Measurements from ENCODE around the gene ELSPBP1.
"Not testable (repeated sequence)": the region's sequence is repeated elsewhere in the genome, so short reads cannot be mapped to it uniquely, and the experiment has no call there.

The ELSPBP1 gene

GRCh38 chr19:48043675-48044258, 49.3 kb downstream of the ELSPBP1 start, which contains the start of gene CABP5:
Gene CABP5 (minus strand): TSS chr19:48044079. CDS start chr19:48043922, 157 bp downstream.
- DNase-seq: no peak

- DNase-seq: no peak
Observed at GRCh38 chr19:48044561-48044960, 50.1 kb downstream of the ELSPBP1 start.

GRCh38 chr19:48051335-48052033, 57.1 kb downstream of the ELSPBP1 start:
- DNase-seq: no peak

- DNase-seq: no peak
Observed at GRCh38 chr19:48053076-48053475, 58.6 kb downstream of the ELSPBP1 start.

GRCh38 chr19:48053856-48054255, 59.4 kb downstream of the ELSPBP1 start:
- no peak for DNase-seq

GRCh38 chr19:48059331-48059730, 64.9 kb downstream of the ELSPBP1 start:
- no peak for DNase-seq

- DNase-seq: no peak
Observed at GRCh38 chr19:48060381-48060780, 65.9 kb downstream of the ELSPBP1 start.

- DNase-seq: no peak
Observed at GRCh38 chr19:48061401-48062344, 67.2 kb downstream of the ELSPBP1 start.

- no peak for DNase-seq
Observed at GRCh38 chr19:48064509-48064908, 70.1 kb downstream of the ELSPBP1 start.

GRCh38 chr19:48069435-48069834, 75.0 kb downstream of the ELSPBP1 start:
- no peak for DNase-seq

GRCh38 chr19:48070177-48070769, 75.8 kb downstream of the ELSPBP1 start:
- not testable (repeated sequence) for DNase-seq
